Mucosa of descending colon (tissue), 3 donors: ENCODE measurements around the gene DENND6A. TPM values are rescaled to one million over a fixed set of nuclear protein-coding genes. Genes with fewer than 3 reads are reported as not detected.

Source experiments
- ATAC-seq: fragments of 200-7000 bp; cut with Tn5 transposase; one replicate; pipeline ENCODE4 v1.9.1; 2020; ENCODE audit warnings: mild to moderate bottlenecking, moderate library complexity
- DNase-seq, 3 donors: peaks; one replicate each; pipeline ENCODE4 v3.0.0-alpha.2; 2020
- H3K36me3 ChIP-seq: fragments of 200-600 bp; one replicate; pipeline ENCODE4 v1.8.0; 2021; ENCODE audit warnings: low read depth, mild to moderate bottlenecking
- H3K4me1 ChIP-seq: fragments of 200-600 bp; one replicate; pipeline ENCODE4 v1.8.0; 2021; ENCODE audit warnings: low read depth, mild to moderate bottlenecking
- H3K4me3 ChIP-seq: fragments of 200-600 bp; one replicate; pipeline ENCODE4 v1.8.0; 2021; ENCODE audit warnings: mild to moderate bottlenecking
- H3K9me3 ChIP-seq: fragments of 200-600 bp; one replicate; pipeline ENCODE4 v1.8.0; 2021; ENCODE audit warnings: mild to moderate bottlenecking
- intact Hi-C, 2 donors: fragments of 100-400 bp; cut with DNase I in 1 of 2; cut with micrococcal nuclease in 1 of 2; formaldehyde crosslinking; loops; one replicate each; pipeline versions ENCODE4 v1.11.0 to v1.11.1; 2022; cut with DNase I, micrococcal nuclease
- long read RNA-seq, 2 donors: library from polyadenylated mRNA; unstranded; transcript quantifications; one replicate each; pipeline ENCODE4 v2.0.0, GENCODE V29; 2019 to 2021
- total RNA-seq, 3 donors: library from RNA; stranded (reverse); fragmentation: NEBNext Ultra II Directional in 2 of 3; extraction: Animal tissue kit (Norgen Biotek cat#: 25700) in 2 of 3; gene quantifications; one replicate each; pipeline versions ENCODE4 v1.2.1 to v1.2.4, GENCODE V29; 2021 to 2023
- TF ChIP-seq, protein P1 (sequence below): fragments of 200-600 bp; IDR thresholded peaks from one replicate; pipeline ENCODE4 v1.8.0; 2022; ENCODE audit warnings: antibody characterized with exemption, mild to moderate bottlenecking
- donor health status: DM: no; HTN: no; CAD: no; lungs with moderate emphysema.
- donor health status: DM: no; HTN: no; CAD: no.
- donor health status: DM: no; HTN: yes; CAD: no.

The DENND6A gene, protein sequence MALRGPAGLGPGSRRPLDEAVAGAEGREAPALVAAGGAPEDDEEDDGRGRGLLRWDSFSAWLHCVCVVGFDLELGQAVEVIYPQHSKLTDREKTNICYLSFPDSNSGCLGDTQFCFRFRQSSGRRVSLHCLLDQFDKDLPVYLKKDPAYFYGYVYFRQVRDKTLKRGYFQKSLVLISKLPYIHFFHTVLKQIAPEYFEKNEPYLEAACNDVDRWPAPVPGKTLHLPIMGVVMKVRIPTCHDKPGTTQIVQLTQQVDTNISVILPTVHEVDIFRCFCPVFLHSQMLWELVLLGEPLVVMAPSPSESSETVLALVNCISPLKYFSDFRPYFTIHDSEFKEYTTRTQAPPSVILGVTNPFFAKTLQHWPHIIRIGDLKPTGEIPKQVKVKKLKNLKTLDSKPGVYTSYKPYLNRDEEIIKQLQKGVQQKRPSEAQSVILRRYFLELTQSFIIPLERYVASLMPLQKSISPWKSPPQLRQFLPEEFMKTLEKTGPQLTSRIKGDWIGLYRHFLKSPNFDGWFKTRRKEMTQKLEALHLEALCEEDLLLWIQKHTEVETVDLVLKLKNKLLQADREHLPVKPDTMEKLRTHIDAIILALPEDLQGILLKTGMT
- total RNA-seq = 10 to 100 TPM; 19.6 to 34.7 (median 20.4) TPM
- long read RNA-seq, donor 1, partial matches to known transcripts = 0 of 8 reads
- long read RNA-seq, donor 1, other reads (novel, unspliced or antisense) = 8 of 8 reads
- long read RNA-seq, donor 2, partial matches to known transcripts = 0 of 1 reads
- long read RNA-seq, donor 2, other reads (novel, unspliced or antisense) = 1 of 1 reads

DNA sequence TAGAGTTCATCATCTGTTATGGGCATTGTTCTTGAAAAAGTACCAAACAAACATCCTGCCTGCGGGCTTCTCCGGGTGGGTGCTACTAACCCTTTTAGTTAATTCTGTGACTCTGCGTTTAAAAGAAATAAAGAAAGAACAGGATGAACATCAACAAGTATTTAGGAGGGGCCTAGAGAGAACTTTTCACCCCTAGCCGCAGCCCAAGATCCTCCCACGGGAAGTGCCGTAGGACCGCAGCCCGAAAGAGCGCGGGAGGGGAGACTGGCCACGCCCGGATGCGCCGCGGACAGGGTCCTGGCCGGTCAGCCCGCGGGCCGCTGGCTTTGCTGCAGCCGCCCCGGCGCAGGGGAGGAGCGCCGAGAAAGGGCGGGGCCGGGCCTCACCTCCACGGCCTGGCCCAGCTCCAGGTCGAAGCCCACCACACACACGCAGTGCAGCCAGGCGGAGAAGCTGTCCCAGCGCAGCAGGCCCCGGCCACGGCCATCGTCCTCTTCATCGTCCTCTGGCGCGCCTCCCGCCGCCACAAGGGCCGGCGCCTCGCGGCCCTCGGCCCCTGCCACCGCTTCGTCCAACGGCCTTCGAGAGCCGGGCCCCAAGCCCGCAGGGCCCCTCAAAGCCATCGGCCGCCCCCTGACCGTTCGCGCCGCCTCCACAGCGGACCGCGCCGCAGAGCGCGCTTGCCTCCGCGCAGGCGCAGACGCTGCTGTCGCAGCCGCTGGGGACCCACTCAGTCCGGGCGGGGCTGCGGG lies at the start of gene DENND6A:
TSS of gene DENND6A (minus strand) at position 682 of the 752 bp plus-strand sequence. CDS start at position 623, 59 bp downstream.
- intact Hi-C loops = no loop called here
- Histone ChIP-seq H3K36me3 (no peaks in the 10 kb centered on the region), H3K4me1 (no peaks in the 10 kb centered on the region), H3K4me3 (peak within 1 kb of the TSS; percentile 78), H3K9me3 (no peaks in the 10 kb centered on the region)
- peak; percentile 76 to 99 (median 98) for DNase-seq
- TF ChIP-seq, protein P1, sequence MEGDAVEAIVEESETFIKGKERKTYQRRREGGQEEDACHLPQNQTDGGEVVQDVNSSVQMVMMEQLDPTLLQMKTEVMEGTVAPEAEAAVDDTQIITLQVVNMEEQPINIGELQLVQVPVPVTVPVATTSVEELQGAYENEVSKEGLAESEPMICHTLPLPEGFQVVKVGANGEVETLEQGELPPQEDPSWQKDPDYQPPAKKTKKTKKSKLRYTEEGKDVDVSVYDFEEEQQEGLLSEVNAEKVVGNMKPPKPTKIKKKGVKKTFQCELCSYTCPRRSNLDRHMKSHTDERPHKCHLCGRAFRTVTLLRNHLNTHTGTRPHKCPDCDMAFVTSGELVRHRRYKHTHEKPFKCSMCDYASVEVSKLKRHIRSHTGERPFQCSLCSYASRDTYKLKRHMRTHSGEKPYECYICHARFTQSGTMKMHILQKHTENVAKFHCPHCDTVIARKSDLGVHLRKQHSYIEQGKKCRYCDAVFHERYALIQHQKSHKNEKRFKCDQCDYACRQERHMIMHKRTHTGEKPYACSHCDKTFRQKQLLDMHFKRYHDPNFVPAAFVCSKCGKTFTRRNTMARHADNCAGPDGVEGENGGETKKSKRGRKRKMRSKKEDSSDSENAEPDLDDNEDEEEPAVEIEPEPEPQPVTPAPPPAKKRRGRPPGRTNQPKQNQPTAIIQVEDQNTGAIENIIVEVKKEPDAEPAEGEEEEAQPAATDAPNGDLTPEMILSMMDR = no peak
- ATAC-seq = peak; percentile 97

DNA sequence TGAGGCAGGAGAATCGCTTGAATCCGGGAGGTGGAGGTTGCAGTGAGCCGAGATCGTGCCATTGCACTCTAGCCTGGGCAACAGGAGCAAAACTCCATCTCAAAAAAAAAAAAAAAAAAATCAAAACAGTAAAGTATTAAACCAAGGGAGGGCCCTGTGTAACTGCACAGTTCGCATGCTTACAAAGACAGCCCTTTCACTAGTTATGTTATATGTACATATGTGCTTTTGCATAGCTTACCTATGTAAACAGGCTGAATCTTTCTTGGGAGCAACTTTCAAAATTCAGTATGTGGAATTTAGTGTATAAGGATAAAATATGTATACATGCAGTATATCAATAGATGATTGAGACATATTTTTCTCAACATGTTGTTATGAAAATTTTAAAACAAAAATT lies 47.1 kb upstream of the DENND6A start:
- intact Hi-C loops = no loop called here
- TF ChIP-seq, protein P1 = no peak
- ATAC-seq = no peak

DNA sequence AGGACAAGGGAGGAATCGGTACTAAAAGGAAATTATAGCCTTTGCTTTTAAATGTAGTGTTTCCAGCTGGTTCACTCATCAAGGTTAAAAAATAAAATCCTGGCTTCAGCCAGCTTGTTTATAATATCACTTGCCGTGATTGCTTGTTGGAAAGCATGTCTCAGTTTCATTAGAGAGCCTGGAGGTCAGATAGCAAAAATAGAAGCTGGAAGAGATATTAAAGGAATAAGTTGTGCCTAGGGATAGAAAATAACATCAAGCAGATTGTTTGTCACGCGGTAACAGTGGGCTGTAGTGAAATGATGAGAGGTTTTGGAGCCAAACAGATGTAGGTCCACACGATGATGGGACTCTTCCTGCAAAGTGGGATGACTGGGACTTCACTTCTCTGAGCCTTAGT lies 45.5 kb upstream of the DENND6A start:
- ATAC-seq (no peak), DNase-seq (no peak)
- Histone ChIP-seq H3K4me1 (no peaks in the 10 kb centered on the region), H3K9me3 (no peaks in the 10 kb centered on the region), H3K4me3 (no peak overlapping the region), H3K36me3 (no peaks in the 10 kb centered on the region)
- intact Hi-C loops = no loop called here
- TF ChIP-seq, protein P1 = no peak

More for the DNA sequence above, 47.1 kb upstream of the DENND6A start:
- Histone ChIP-seq H3K4me1 (no peaks in the 10 kb centered on the region), H3K9me3 (no peaks in the 10 kb centered on the region), H3K36me3 (no peaks in the 10 kb centered on the region), H3K4me3 (no peak overlapping the region)
- DNase-seq = no peak

DNA sequence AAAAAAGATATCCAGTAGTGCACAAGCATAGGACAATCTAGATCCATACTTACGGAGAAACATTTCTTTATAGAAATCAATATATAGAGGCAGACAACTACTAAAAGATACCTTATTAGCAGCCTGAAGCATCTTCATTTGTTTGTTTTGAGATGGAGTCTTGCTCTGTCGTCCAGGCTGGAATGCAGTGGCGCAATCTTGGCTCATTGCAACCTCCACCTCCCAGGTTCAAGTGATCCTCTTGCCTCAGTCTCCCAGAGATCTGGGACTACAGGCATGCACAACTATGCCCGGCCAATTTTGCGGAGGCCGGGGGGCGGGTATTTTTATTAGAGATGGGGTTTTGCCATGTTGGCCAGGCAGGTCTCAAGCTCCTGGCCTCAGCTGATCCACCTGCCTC lies 45.0 kb upstream of the DENND6A start:
- intact Hi-C loops = no loop called here
- TF ChIP-seq, protein P1 = no peak
- H3K4me1 ChIP-seq = no peaks in the 10 kb centered on the region
- H3K9me3 ChIP-seq = no peaks in the 10 kb centered on the region
- no peak for ATAC-seq
- DNase-seq = no peak
- H3K4me3 ChIP-seq = no peak overlapping the region
- H3K36me3 ChIP-seq = no peaks in the 10 kb centered on the region

DNA sequence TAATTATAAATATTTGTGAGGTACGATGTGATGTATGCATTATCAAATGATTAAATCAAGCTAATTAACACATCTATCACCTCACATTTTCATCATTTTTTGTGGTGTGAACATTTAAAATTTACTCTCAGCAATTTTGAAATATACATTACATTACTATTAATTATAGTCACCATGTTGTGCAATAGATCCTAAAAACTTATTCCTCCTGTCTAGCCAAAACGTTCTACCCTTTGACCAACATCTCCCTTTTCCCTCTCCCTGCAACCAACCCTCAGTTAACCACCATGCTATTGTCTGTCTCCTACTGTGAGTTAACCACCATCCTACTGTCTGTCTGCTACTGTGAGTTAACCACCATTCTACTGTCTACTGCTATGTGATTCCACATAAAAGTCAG lies 42.5 kb upstream of the DENND6A start:
- intact Hi-C loops = no loop called here
- Histone ChIP-seq H3K4me3 (no peak overlapping the region), H3K36me3 (no peaks in the 10 kb centered on the region), H3K4me1 (no peaks in the 10 kb centered on the region), H3K9me3 (no peaks in the 10 kb centered on the region)
- ATAC-seq (no peak), DNase-seq (no peak)
- TF ChIP-seq, protein P1 = no peak
